Vagina (tissue), 2 donors: ENCODE results near the gene HOXA5. TPM values are rescaled to one million over a fixed set of nuclear protein-coding genes. Genes with fewer than 3 reads are reported as not detected.
A peak's percentile ranks its signal among the peaks of the same experiment; 100 is the strongest.

Experiments
- DNase-seq, 2 donors: peaks; one replicate each; pipeline ENCODE4 v3.0.0-alpha.2; 2017; ENCODE audit errors: extremely low spot score in 2 of 2
- H3K27ac ChIP-seq: fragments of 200-600 bp; sonication (generic); one replicate; pipeline ENCODE4 v1.5.1; 2019
- H3K27me3 ChIP-seq: fragments of 200-600 bp; sonication (generic); one replicate; pipeline ENCODE4 v1.5.1; 2019
- H3K36me3 ChIP-seq, 2 donors: fragments of 200-600 bp; sonication (generic); one replicate each; pipeline ENCODE4 v1.5.1; 2017 to 2019
- H3K4me1 ChIP-seq: fragments of 200-600 bp; sonication (generic); one replicate; pipeline ENCODE4 v1.5.1; 2019
- H3K4me3 ChIP-seq, 2 donors: fragments of 200-600 bp; sonication (generic); 1 replicate in 1 of 2; 2 replicates in 1 of 2; pipeline ENCODE4 v1.5.1; 2016 to 2019
- H3K9me3 ChIP-seq: fragments of 200-600 bp; sonication (generic); one replicate; pipeline ENCODE4 v1.5.1; 2019
- CTCF ChIP-seq, 3 experiments: fragments of 450-650 bp in 2 of 3; fragments of 200-600 bp in 1 of 3; sonication (generic) in 1 of 3; IDR thresholded peaks; one replicate each; pipeline ENCODE4 v1.5.1; 2017 to 2019; ENCODE audit warnings: antibody characterized with exemption in 3 of 3, mild to moderate bottlenecking in 2 of 3, moderate library complexity in 2 of 3
- POLR2A ChIP-seq, 2 donors: fragments of 450-650 bp; IDR thresholded peaks; one replicate each; pipeline ENCODE4 v1.6.1; 2017; ENCODE audit warnings: antibody characterized with exemption in 2 of 2, mild to moderate bottlenecking in 2 of 2, moderate library complexity in 2 of 2
- POLR2AphosphoS5 ChIP-seq, 2 donors: sonication (generic); formaldehyde crosslinking; IDR thresholded peaks; one replicate each; pipeline ENCODE4 v1.9.0; 2017; ENCODE audit warnings: antibody characterized with exemption in 2 of 2, mild to moderate bottlenecking in 2 of 2, low read depth in 1 of 2; ENCODE audit not compliant: insufficient read depth in 1 of 2
- intact Hi-C: fragments of 100-400 bp; cut with DNase I; formaldehyde crosslinking; loops from one replicate; pipeline ENCODE4 v1.15.1; 2023
- total RNA-seq: library from RNA; depleted of rRNA; stranded (reverse); fragments of >200 nt; gene quantifications from one replicate; pipeline ENCODE4 v1.2.3, GENCODE V29; 2016

HOXA5 gene
- total RNA-seq, 1 donor from 2014 or later = 6.1 TPM

- H3K36me3 ChIP-seq = no peaks in the 10 kb centered on the region
- intact Hi-C loops = no loop called here
- peak overlapping the region; percentile 1 for H3K27ac ChIP-seq
- TF ChIP-seq CTCF (IDR thresholded peaks at IDR 0.05) (no peak), POLR2AphosphoS5 (IDR thresholded peaks at IDR 0.05; ENCODE audit: insufficient read depth in 1 of 2, low read depth in 1 of 2) (peak in 1 of 2 donors; percentile 8), POLR2A (IDR thresholded peaks at IDR 0.05) (no peak)
- DNase-seq = no peak
- no peaks in the 10 kb centered on the region for H3K27me3 ChIP-seq
- H3K4me1 ChIP-seq = peaks cover 13% of the 10 kb centered on the region
- H3K4me3 ChIP-seq = peak overlapping the region; percentile 4 to 18
- no peaks in the 10 kb centered on the region for H3K9me3 ChIP-seq
Observed at GRCh38 chr7:27111042-27111750, 32.3 kb downstream of the HOXA5 start.

GRCh38 chr7:27110186-27111031, 33.1 kb downstream of the HOXA5 start:
- intact Hi-C loops = no loop called here
- H3K9me3 ChIP-seq = no peaks in the 10 kb centered on the region
- no peak overlapping the region for H3K27ac ChIP-seq
- DNase-seq = no peak
- peaks cover 9% of the 10 kb centered on the region for H3K4me1 ChIP-seq
- H3K36me3 ChIP-seq = no peaks in the 10 kb centered on the region
- peak overlapping the region; percentile 4 to 18 for H3K4me3 ChIP-seq
- TF ChIP-seq POLR2A (IDR thresholded peaks at IDR 0.05) = no peak
- TF ChIP-seq CTCF (IDR thresholded peaks at IDR 0.05) = no peak
- no peak for TF ChIP-seq POLR2AphosphoS5 (IDR thresholded peaks at IDR 0.05; ENCODE audit: insufficient read depth in 1 of 2, low read depth in 1 of 2)
- no peaks in the 10 kb centered on the region for H3K27me3 ChIP-seq

GRCh38 chr7:27109466-27110185, 33.9 kb downstream of the HOXA5 start:
- Histone ChIP-seq H3K9me3 (no peaks in the 10 kb centered on the region), H3K27ac (no peak overlapping the region)

GRCh38 chr7:27108390-27109127, 34.9 kb downstream of the HOXA5 start:
- Histone ChIP-seq H3K36me3 (no peaks in the 10 kb centered on the region), H3K4me3 (peak overlapping the region; percentile 1 to 16), H3K27me3 (no peaks in the 10 kb centered on the region), H3K9me3 (no peaks in the 10 kb centered on the region), H3K4me1 (no peaks in the 10 kb centered on the region), H3K27ac (peak overlapping the region; percentile 51)
- TF ChIP-seq POLR2AphosphoS5 (IDR thresholded peaks at IDR 0.05; ENCODE audit: insufficient read depth in 1 of 2, low read depth in 1 of 2) = peak; percentile 7 to 48
- no peak for TF ChIP-seq POLR2A (IDR thresholded peaks at IDR 0.05)
- DNase-seq = no peak
- intact Hi-C loops = no loop called here

More at GRCh38 chr7:27109466-27110185, 33.9 kb downstream of the HOXA5 start:
- intact Hi-C loops = no loop called here
- TF ChIP-seq CTCF (IDR thresholded peaks at IDR 0.05) (no peak), POLR2A (IDR thresholded peaks at IDR 0.05) (no peak), POLR2AphosphoS5 (IDR thresholded peaks at IDR 0.05; ENCODE audit: insufficient read depth in 1 of 2, low read depth in 1 of 2) (no peak)
- Histone ChIP-seq H3K36me3 (no peaks in the 10 kb centered on the region), H3K27me3 (no peaks in the 10 kb centered on the region), H3K4me1 (peaks cover 7% of the 10 kb centered on the region), H3K4me3 (no peak overlapping the region)
- no peak for DNase-seq
